Smooth muscle cell (in vitro differentiated cells): ENCODE measurements around the gene ADRA2C. TPM values are rescaled to one million over a fixed set of nuclear protein-coding genes. Genes with fewer than 3 reads are reported as not detected.

Source experiments
- DNase-seq: peaks from one replicate; lab custom pipeline; 2025; ENCODE audit not compliant: unreplicated experiment; lab: John Stamatoyannopoulos, UW
- H2AFZ ChIP-seq: fragments of 200-600 bp; sonication (generic); 2 replicates; pipeline ENCODE4 v1.6.0; 2016; ENCODE audit warnings: antibody characterized with exemption, low read depth, mild to moderate bottlenecking
- H3F3A ChIP-seq: fragments of 200-600 bp; sonication (generic); 2 replicates; pipeline ENCODE4 v1.6.0; 2017; ENCODE audit warnings: antibody characterized with exemption, low read depth
- H3K27ac ChIP-seq: fragments of 200-600 bp; sonication (generic); 2 replicates; pipeline ENCODE4 v1.5.1; 2016; ENCODE audit warnings: low read depth, mild to moderate bottlenecking
- H3K27me3 ChIP-seq: fragments of 200-600 bp; sonication (generic); 2 replicates; pipeline ENCODE4 v1.6.1; 2016; ENCODE audit warnings: low read depth, mild to moderate bottlenecking
- H3K36me3 ChIP-seq: fragments of 200-600 bp; sonication (generic); 2 replicates; pipeline ENCODE4 v1.5.1; 2016; ENCODE audit warnings: low read depth
- H3K4me1 ChIP-seq: fragments of 200-600 bp; sonication (generic); 2 replicates; pipeline ENCODE4 v1.5.1; 2016; ENCODE audit warnings: low read depth
- H3K4me2 ChIP-seq: fragments of 200-600 bp; sonication (generic); 2 replicates; pipeline ENCODE4 v1.6.0; 2016; ENCODE audit warnings: mild to moderate bottlenecking
- H3K4me3 ChIP-seq: fragments of 200-600 bp; sonication (generic); 2 replicates; pipeline ENCODE4 v1.5.1; 2016; ENCODE audit warnings: mild to moderate bottlenecking
- H3K79me2 ChIP-seq: fragments of 200-600 bp; sonication (generic); 2 replicates; pipeline ENCODE4 v1.6.0; 2016; ENCODE audit warnings: low read depth, mild to moderate bottlenecking
- H3K9ac ChIP-seq: fragments of 200-600 bp; sonication (generic); 2 replicates; pipeline ENCODE4 v1.6.0; 2016; ENCODE audit warnings: low read depth
- H3K9me3 ChIP-seq: fragments of 200-600 bp; sonication (generic); replicated peaks from 2 replicates; pipeline ENCODE4 v1.5.1; 2016; ENCODE audit warnings: low read depth
- H4K20me1 ChIP-seq: fragments of 200-600 bp; sonication (generic); 2 replicates; pipeline ENCODE4 v1.6.0; 2016; ENCODE audit warnings: low read depth
- WGBS: methylation state at CpG from one replicate; pipeline ENCODE4 v1.1.7; 2016; ENCODE audit warnings: low lambda C conversion rate; 5-methylcytosine and 5-hydroxymethylcytosine counted together
- polyA plus RNA-seq: library from polyadenylated mRNA; unstranded; fragments of >200 nt; fragmentation: Nextera tagmentation; extraction: Ambion mirVana; gene quantifications from 2 replicates; pipeline ENCODE4 v1.2.1, GENCODE V29; 2016
- total RNA-seq: library from RNA; depleted of rRNA; stranded (reverse); fragments of >200 nt; gene quantifications from 2 replicates; pipeline ENCODE4 v1.2.3, GENCODE V29; 2014
- TF ChIP-seq, protein P1 (sequence below): fragments of 200-600 bp; sonication (generic); IDR thresholded peaks from 2 replicates; pipeline ENCODE4 v1.5.1; 2017; ENCODE audit warnings: borderline replicate concordance, mild to moderate bottlenecking, antibody characterized with exemption; ENCODE audit not compliant: insufficient read depth, poor library complexity, severe bottlenecking

ADRA2C gene
- total and polyA plus RNA-seq, 2 experiments from 2014 or later = 0.53 to 1.6 TPM

GRCh38 chr4:3740256-3740655, 25.9 kb upstream of the ADRA2C start:
- TF ChIP-seq, protein P1, sequence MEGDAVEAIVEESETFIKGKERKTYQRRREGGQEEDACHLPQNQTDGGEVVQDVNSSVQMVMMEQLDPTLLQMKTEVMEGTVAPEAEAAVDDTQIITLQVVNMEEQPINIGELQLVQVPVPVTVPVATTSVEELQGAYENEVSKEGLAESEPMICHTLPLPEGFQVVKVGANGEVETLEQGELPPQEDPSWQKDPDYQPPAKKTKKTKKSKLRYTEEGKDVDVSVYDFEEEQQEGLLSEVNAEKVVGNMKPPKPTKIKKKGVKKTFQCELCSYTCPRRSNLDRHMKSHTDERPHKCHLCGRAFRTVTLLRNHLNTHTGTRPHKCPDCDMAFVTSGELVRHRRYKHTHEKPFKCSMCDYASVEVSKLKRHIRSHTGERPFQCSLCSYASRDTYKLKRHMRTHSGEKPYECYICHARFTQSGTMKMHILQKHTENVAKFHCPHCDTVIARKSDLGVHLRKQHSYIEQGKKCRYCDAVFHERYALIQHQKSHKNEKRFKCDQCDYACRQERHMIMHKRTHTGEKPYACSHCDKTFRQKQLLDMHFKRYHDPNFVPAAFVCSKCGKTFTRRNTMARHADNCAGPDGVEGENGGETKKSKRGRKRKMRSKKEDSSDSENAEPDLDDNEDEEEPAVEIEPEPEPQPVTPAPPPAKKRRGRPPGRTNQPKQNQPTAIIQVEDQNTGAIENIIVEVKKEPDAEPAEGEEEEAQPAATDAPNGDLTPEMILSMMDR = no peak
- no peaks in the 10 kb centered on the region for H3F3A ChIP-seq
- H3K4me3 ChIP-seq = no peak overlapping the region
- 96% methylated on average over 24 of the region's 25 CpGs for WGBS
- H3K27me3 ChIP-seq = peaks cover 14% of the 10 kb centered on the region
- no peak overlapping the region for H3K27ac ChIP-seq
- H3K9ac ChIP-seq = no peak overlapping the region
- H3K9me3 ChIP-seq = no peaks in the 10 kb centered on the region
- no peak overlapping the region for H2AFZ ChIP-seq
- no peaks in the 10 kb centered on the region for H3K36me3 ChIP-seq
- H4K20me1 ChIP-seq = no peaks in the 10 kb centered on the region
- H3K4me2 ChIP-seq = no peak overlapping the region
- H3K79me2 ChIP-seq = no peaks in the 10 kb centered on the region
- no peak for DNase-seq
- peaks cover 7% of the 10 kb centered on the region for H3K4me1 ChIP-seq

DNA sequence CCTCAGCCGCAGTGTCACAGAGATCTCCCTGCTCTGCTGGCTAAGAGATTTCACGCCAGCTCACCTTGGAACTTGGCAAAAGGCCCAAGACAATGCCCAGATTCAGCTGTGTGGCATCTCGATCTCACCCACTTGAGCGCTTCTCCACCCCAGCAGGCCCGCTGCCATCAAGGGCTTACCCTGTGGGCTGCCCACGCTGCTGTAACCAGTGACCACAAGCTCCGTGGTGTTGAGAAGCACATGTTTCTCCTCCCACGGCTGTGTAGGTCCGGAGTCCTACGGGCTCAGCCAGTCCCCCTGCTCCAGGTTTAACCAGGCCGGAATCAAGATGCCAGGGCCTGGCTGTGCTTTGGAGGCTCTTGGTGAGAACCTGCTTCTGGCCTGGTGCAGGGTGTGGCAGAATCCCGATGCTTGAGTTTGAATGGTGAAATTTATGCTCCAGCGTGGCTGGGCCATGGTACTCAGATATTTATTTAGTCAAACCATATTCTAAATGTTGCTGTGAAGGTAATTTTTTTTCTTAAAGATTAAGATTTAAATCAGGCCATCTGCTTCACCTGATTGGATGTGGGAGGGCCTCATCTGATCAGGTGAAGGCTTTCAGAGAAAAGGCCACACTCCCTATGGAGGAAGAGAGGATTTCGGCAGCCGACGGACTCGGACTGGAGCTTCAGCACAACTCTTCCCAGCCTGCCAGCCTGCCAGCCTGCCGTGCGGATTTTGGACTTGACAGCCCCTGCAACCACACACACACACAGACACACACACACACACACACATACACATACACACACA, 24.8 kb upstream of the ADRA2C start:
- no peaks in the 10 kb centered on the region for H4K20me1 ChIP-seq
- 84% methylated on average over 19 of the region's 19 CpGs for WGBS
- peaks cover 16% of the 10 kb centered on the region for H3K4me1 ChIP-seq
- no peaks in the 10 kb centered on the region for H3K9me3 ChIP-seq
- no peak overlapping the region for H3K27ac ChIP-seq
- H2AFZ ChIP-seq = no peak overlapping the region
- H3K27me3 ChIP-seq = peaks cover 24% of the 10 kb centered on the region
- no peak for DNase-seq
- H3K4me2 ChIP-seq = no peak overlapping the region
- TF ChIP-seq, protein P1 = no peak
- H3K36me3 ChIP-seq = no peaks in the 10 kb centered on the region
- no peaks in the 10 kb centered on the region for H3K79me2 ChIP-seq
- H3K4me3 ChIP-seq = no peak overlapping the region
- H3K9ac ChIP-seq = no peak overlapping the region
- no peaks in the 10 kb centered on the region for H3F3A ChIP-seq

DNA sequence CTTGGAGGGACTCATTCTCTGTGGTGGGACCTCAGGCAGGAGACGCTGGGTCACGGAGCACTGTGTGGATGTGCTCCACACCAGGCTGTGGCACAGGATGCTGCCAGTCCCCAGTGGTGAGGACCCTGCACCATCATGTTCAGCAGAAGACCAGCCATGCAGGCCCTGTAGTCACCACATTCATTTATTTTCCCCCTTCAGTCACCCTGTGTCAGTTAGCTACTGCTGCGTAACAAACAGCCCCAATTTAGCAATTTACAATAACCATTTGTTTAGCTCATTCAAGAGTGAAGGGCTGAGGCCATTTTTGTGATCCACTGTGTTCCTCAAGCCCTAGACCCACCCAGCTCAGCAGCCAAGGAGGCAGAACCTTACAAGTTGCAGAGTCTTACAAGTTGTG, 23.6 kb upstream of the ADRA2C start:
- H3K27me3 ChIP-seq = peaks cover 33% of the 10 kb centered on the region
- no peak overlapping the region for H3K4me2 ChIP-seq
- H3K79me2 ChIP-seq = no peaks in the 10 kb centered on the region
- peaks cover 16% of the 10 kb centered on the region for H3K4me1 ChIP-seq
- no peak overlapping the region for H2AFZ ChIP-seq
- no peaks in the 10 kb centered on the region for H3K9me3 ChIP-seq
- TF ChIP-seq, protein P1 = no peak
- H4K20me1 ChIP-seq = no peaks in the 10 kb centered on the region
- no peak overlapping the region for H3K9ac ChIP-seq
- no peaks in the 10 kb centered on the region for H3K36me3 ChIP-seq
- DNase-seq = no peak
- H3K27ac ChIP-seq = no peak overlapping the region
- 85% methylated on average over 3 of the region's 3 CpGs for WGBS
- no peaks in the 10 kb centered on the region for H3F3A ChIP-seq
- no peak overlapping the region for H3K4me3 ChIP-seq

- H2AFZ ChIP-seq = no peak overlapping the region
- 95% methylated on average over 21 of the region's 22 CpGs for WGBS
- H3K27me3 ChIP-seq = peaks cover 46% of the 10 kb centered on the region
- H3K36me3 ChIP-seq = no peaks in the 10 kb centered on the region
- H3K4me3 ChIP-seq = no peak overlapping the region
- H4K20me1 ChIP-seq = no peaks in the 10 kb centered on the region
- peaks cover 16% of the 10 kb centered on the region for H3K4me1 ChIP-seq
- no peak overlapping the region for H3K4me2 ChIP-seq
- H3K79me2 ChIP-seq = no peaks in the 10 kb centered on the region
- no peaks in the 10 kb centered on the region for H3K9me3 ChIP-seq
- no peak overlapping the region for H3K27ac ChIP-seq
- no peaks in the 10 kb centered on the region for H3F3A ChIP-seq
- H3K9ac ChIP-seq = no peak overlapping the region
- TF ChIP-seq, protein P1 = no peak
- DNase-seq = no peak
Measured at GRCh38 chr4:3744232-3744631, 22.0 kb upstream of the ADRA2C start.
